Suprapubic skin (tissue), 4 donors: ENCODE results near the gene FRYL.

Experiments
- EP300 ChIP-seq: sonication (generic); formaldehyde crosslinking; IDR thresholded peaks from one replicate; pipeline ENCODE4 v1.6.1; 2017; ENCODE audit warnings: antibody characterized with exemption
- POLR2A ChIP-seq, 2 donors: fragments of 450-650 bp; IDR thresholded peaks; one replicate each; pipeline ENCODE4 v1.6.1; 2017; ENCODE audit warnings: antibody characterized with exemption in 2 of 2, mild to moderate bottlenecking in 2 of 2, moderate library complexity in 2 of 2
- POLR2AphosphoS5 ChIP-seq, 3 donors: sonication (generic); formaldehyde crosslinking; IDR thresholded peaks; one replicate each; pipeline ENCODE4 v1.6.1; 2017; ENCODE audit warnings: antibody characterized with exemption in 3 of 3
- TF ChIP-seq, protein P1 (sequence below), 2 donors: fragments of 200-600 bp in 1 of 2; fragments of 450-650 bp in 1 of 2; sonication (generic) in 1 of 2; IDR thresholded peaks; one replicate each; pipeline ENCODE4 v1.5.1; 2016 to 2019; ENCODE audit warnings: antibody characterized with exemption in 2 of 2, mild to moderate bottlenecking in 1 of 2, moderate library complexity in 1 of 2

DNA sequence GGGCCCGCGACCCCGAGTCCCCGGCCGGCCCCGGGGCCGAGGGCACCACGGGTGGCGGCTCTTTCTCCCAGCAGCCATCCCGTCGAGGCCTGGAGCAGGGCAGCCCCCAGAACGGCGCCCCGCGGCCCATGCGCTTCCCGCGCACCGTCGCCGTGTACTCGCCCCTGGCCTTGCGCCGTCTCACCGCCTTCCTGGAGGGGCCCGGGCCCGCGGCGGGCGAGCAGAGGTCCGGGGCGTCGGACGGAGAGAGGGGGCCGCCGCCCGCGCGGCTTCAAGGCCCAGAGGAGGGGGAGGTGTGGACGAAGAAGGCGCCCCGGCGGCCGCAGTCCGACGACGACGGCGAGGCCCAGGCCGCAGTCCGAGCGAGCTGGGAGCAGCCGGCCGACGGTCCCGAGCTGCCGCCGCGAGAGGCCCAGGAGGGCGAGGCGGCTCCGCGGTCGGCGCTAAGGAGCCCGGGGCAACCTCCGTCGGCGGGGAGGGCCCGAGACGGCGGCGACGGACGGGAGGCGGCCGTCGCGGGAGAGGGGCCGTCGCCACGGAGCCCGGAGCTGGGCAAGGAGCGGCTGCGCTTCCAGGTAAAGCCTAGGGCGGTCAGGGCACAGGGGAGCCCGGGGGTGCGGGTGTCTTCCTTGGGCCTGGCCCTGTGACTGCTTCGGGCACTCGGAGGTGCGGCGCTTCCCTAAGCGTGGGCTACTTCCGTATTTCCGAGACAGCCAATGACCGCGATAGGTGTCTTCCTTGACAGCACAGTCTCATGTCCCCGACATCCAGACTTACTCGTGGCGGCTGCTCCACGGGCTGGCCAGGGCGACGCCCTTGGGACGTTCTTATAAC lies 289.2 kb downstream of the FRYL start:
- TF ChIP-seq, protein P1, sequence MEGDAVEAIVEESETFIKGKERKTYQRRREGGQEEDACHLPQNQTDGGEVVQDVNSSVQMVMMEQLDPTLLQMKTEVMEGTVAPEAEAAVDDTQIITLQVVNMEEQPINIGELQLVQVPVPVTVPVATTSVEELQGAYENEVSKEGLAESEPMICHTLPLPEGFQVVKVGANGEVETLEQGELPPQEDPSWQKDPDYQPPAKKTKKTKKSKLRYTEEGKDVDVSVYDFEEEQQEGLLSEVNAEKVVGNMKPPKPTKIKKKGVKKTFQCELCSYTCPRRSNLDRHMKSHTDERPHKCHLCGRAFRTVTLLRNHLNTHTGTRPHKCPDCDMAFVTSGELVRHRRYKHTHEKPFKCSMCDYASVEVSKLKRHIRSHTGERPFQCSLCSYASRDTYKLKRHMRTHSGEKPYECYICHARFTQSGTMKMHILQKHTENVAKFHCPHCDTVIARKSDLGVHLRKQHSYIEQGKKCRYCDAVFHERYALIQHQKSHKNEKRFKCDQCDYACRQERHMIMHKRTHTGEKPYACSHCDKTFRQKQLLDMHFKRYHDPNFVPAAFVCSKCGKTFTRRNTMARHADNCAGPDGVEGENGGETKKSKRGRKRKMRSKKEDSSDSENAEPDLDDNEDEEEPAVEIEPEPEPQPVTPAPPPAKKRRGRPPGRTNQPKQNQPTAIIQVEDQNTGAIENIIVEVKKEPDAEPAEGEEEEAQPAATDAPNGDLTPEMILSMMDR (IDR thresholded peaks at IDR 0.05) = no peak
- TF ChIP-seq POLR2AphosphoS5 (IDR thresholded peaks at IDR 0.05) (no peak), POLR2A (IDR thresholded peaks at IDR 0.05) (no peak), EP300 (no peak)
